Body of pancreas (tissue), 4 donors: Measurements from ENCODE around the gene RIPOR2.

Source experiments
- POLR2A ChIP-seq, 3 donors: fragments of 450-650 bp; IDR thresholded peaks; one replicate each; pipeline ENCODE4 v1.6.1; 2016; ENCODE audit warnings: antibody characterized with exemption in 3 of 3, mild to moderate bottlenecking in 2 of 3
- TF ChIP-seq, protein P1 (sequence below), 7 experiments: fragments of 450-650 bp in 4 of 7; fragments of 200-600 bp in 3 of 7; sonication (generic) in 3 of 7; IDR thresholded peaks; one replicate each; pipeline ENCODE4 v1.5.1; 2016 to 2019; ENCODE audit warnings: antibody characterized with exemption in 7 of 7

DNA sequence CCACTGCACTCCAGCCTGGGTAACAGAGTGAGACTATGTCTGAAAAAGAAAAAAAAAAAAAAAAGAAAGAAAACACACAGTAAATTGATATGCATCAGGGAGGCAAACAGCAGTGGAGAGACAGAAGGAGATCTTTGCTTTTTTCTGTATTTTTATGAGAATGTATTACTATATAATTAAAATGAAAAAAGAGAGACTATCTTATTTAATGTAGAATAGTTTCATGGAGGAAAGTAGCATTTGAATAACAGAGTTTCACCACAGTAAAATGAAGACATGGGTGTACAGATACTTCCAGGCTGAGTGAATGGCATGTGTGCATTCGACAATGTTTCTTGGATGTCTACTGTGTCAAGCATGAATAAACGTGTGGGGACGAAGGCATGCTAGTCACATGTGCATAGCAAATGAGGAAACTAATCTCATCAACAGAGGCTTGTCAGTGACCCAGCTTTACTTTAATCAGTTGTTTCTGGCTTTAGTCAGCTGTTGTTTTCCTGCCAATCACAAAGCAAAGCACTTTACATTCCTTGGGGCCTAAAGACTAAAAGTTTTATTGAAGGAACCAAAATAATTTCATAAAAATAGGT lies 81.6 kb downstream of the RIPOR2 start:
- TF ChIP-seq, protein P1, sequence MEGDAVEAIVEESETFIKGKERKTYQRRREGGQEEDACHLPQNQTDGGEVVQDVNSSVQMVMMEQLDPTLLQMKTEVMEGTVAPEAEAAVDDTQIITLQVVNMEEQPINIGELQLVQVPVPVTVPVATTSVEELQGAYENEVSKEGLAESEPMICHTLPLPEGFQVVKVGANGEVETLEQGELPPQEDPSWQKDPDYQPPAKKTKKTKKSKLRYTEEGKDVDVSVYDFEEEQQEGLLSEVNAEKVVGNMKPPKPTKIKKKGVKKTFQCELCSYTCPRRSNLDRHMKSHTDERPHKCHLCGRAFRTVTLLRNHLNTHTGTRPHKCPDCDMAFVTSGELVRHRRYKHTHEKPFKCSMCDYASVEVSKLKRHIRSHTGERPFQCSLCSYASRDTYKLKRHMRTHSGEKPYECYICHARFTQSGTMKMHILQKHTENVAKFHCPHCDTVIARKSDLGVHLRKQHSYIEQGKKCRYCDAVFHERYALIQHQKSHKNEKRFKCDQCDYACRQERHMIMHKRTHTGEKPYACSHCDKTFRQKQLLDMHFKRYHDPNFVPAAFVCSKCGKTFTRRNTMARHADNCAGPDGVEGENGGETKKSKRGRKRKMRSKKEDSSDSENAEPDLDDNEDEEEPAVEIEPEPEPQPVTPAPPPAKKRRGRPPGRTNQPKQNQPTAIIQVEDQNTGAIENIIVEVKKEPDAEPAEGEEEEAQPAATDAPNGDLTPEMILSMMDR (IDR thresholded peaks at IDR 0.05): no peak
- TF ChIP-seq POLR2A (IDR thresholded peaks at IDR 0.05): no peak
